ENCODE data around the gene PLD5.

DNA sequence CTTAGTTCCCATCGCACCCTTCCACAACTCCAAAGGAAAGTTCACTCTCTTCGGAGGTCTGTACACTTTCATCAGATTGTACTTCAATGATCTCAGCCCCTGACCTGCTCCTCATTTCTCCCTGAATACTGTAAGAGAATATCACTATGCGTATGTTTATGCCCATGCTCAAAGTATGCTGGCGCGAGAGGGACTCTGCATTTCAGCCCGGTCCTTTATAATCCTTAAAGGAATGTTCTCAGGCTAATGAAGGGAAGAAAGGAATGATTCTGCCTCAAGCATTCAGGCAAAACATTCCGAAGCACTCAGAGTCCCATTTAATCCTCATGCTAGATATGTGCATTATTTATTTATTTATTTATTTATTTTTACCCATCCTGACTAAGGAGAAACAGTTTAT lies 76.8 kb downstream of the PLD5 start:
- TF ChIP-seq CTCF (IDR thresholded peaks at IDR 0.05; ENCODE audit: low read depth, low read length, missing input control) (no peak), GABPA (IDR thresholded peaks at IDR 0.05 in 1 of 2, conservative IDR thresholded peaks at IDR 0.05 in 1 of 2) (no peak), ZBTB33 (IDR thresholded peaks at IDR 0.05) (no peak), EGR1 (IDR thresholded peaks at IDR 0.05; ENCODE audit: low read depth in 2 of 2) (no peak), MAX (IDR thresholded peaks at IDR 0.05) (no peak), TAF1 (conservative IDR thresholded peaks at IDR 0.05) (no peak)

Data from liver (tissue), 3 donors.